Measurements from ENCODE around the gene MMP27. TPM values are rescaled to one million over a fixed set of nuclear protein-coding genes. Genes with fewer than 3 reads are reported as not detected.

Gene MMP27
- not detected for total RNA-seq
- polyA plus RNA-seq (2013, experiment 1 of 2), result not detected
- polyA plus RNA-seq (2013, experiment 2 of 2), result not detected
- 0 to 0.07 (median 0) reads per million in 172 experiments for total RNA-seq

GRCh38 chr11:102705626-102706025 is at the start of gene MMP27:
MMP27 (minus strand) TSS chr11:102705769; CDS start chr11:102705714, 55 bp downstream.
- TF ChIP-seq, protein P1, sequence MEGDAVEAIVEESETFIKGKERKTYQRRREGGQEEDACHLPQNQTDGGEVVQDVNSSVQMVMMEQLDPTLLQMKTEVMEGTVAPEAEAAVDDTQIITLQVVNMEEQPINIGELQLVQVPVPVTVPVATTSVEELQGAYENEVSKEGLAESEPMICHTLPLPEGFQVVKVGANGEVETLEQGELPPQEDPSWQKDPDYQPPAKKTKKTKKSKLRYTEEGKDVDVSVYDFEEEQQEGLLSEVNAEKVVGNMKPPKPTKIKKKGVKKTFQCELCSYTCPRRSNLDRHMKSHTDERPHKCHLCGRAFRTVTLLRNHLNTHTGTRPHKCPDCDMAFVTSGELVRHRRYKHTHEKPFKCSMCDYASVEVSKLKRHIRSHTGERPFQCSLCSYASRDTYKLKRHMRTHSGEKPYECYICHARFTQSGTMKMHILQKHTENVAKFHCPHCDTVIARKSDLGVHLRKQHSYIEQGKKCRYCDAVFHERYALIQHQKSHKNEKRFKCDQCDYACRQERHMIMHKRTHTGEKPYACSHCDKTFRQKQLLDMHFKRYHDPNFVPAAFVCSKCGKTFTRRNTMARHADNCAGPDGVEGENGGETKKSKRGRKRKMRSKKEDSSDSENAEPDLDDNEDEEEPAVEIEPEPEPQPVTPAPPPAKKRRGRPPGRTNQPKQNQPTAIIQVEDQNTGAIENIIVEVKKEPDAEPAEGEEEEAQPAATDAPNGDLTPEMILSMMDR (IDR thresholded peaks at IDR 0.05), result no peak
- Mint-ChIP-seq H3K27ac (no peak within 1 kb of the TSS), H3K4me3 (no peak within 1 kb of the TSS), H3K9me3 (no peaks in the 10 kb centered on the region), H3K36me3 (ENCODE audit: low read depth) (no peaks in the 10 kb centered on the region), H3K27me3 (peaks cover 13% of the 10 kb centered on the region), H3K4me1 (ENCODE audit: low read depth) (no peaks in the 10 kb centered on the region)
- intact Hi-C loops (cut with DNase I, micrococcal nuclease), result no loop called here
- DNase-seq (no peak), ATAC-seq (ENCODE audit: poor library complexity) (no peak)
- H3K9me3 ChIP-seq (ENCODE audit: control insufficient read depth in 1 of 2, insufficient read depth in 1 of 2, low read length in 2 of 2), result no peaks in the 10 kb centered on the region
- H3K27ac ChIP-seq (ENCODE audit: low read depth in 1 of 2, low read length in 2 of 2), result no peak within 1 kb of the TSS
- H3K27me3 ChIP-seq (ENCODE audit: control insufficient read depth in 1 of 2, insufficient read depth in 2 of 2, low read length in 2 of 2), result peaks cover 0 to 7% of the 10 kb centered on the region in 2 experiments
- no peak within 1 kb of the TSS for H3K4me3 ChIP-seq (ENCODE audit: low read length)
- CTCF ChIA-PET, result no interaction called here
- no peaks in the 10 kb centered on the region for H3K4me1 ChIP-seq (ENCODE audit: insufficient read depth, low read length)
- H3K36me3 ChIP-seq (ENCODE audit: insufficient read depth, low read length), result no peaks in the 10 kb centered on the region
- POLR2A ChIA-PET, result no interaction called here

- Mint-ChIP-seq H3K27ac (no peak overlapping the region), H3K4me1 (ENCODE audit: low read depth) (no peaks in the 10 kb centered on the region), H3K36me3 (ENCODE audit: low read depth) (no peaks in the 10 kb centered on the region), H3K27me3 (peaks cover 47% of the 10 kb centered on the region), H3K9me3 (no peaks in the 10 kb centered on the region), H3K4me3 (no peak overlapping the region)
- no peak for DNase-seq
- Histone ChIP-seq H3K9me3 (ENCODE audit: control insufficient read depth in 1 of 2, insufficient read depth in 1 of 2, low read length in 2 of 2) (no peaks in the 10 kb centered on the region), H3K27me3 (ENCODE audit: control insufficient read depth in 1 of 2, insufficient read depth in 2 of 2, low read length in 2 of 2) (peaks cover 5 to 8% of the 10 kb centered on the region in 2 experiments), H3K36me3 (ENCODE audit: insufficient read depth, low read length) (no peaks in the 10 kb centered on the region), H3K4me1 (ENCODE audit: insufficient read depth, low read length) (no peaks in the 10 kb centered on the region), H3K27ac (ENCODE audit: low read depth in 1 of 2, low read length in 2 of 2) (no peak overlapping the region), H3K4me3 (ENCODE audit: low read length) (no peak overlapping the region)
- ATAC-seq (ENCODE audit: poor library complexity), result no peak
- POLR2A ChIA-PET, result no interaction called here
- intact Hi-C loops (cut with DNase I, micrococcal nuclease), result no loop called here
- CTCF ChIA-PET, result no interaction called here
- TF ChIP-seq, protein P1 (IDR thresholded peaks at IDR 0.05), result no peak
Observed at GRCh38 chr11:102753267-102753666, 47.7 kb upstream of the MMP27 start.

GRCh38 chr11:102751673-102752072 is 46.1 kb upstream of the MMP27 start:
- no peaks in the 10 kb centered on the region for H3K36me3 ChIP-seq (ENCODE audit: insufficient read depth, low read length)
- H3K4me3 Mint-ChIP-seq, result no peak overlapping the region
- H3K27ac Mint-ChIP-seq, result no peak overlapping the region
- no peaks in the 10 kb centered on the region for H3K9me3 Mint-ChIP-seq
- H3K27me3 ChIP-seq (ENCODE audit: control insufficient read depth in 1 of 2, insufficient read depth in 2 of 2, low read length in 2 of 2), result peaks cover 5 to 8% of the 10 kb centered on the region in 2 experiments
- no peak overlapping the region for H3K27ac ChIP-seq (ENCODE audit: low read depth in 1 of 2, low read length in 2 of 2)
- H3K4me3 ChIP-seq (ENCODE audit: low read length), result no peak overlapping the region
- H3K9me3 ChIP-seq (ENCODE audit: control insufficient read depth in 1 of 2, insufficient read depth in 1 of 2, low read length in 2 of 2), result no peaks in the 10 kb centered on the region
- POLR2A ChIA-PET, result no interaction called here
- intact Hi-C loops (cut with DNase I, micrococcal nuclease), result no loop called here
- no peak for ATAC-seq (ENCODE audit: poor library complexity)
- peaks cover 40% of the 10 kb centered on the region for H3K27me3 Mint-ChIP-seq
- H3K36me3 Mint-ChIP-seq (ENCODE audit: low read depth), result no peaks in the 10 kb centered on the region
- no peak for DNase-seq
- CTCF ChIA-PET, result no interaction called here
- TF ChIP-seq, protein P1 (IDR thresholded peaks at IDR 0.05), result no peak
- H3K4me1 Mint-ChIP-seq (ENCODE audit: low read depth), result no peaks in the 10 kb centered on the region
- H3K4me1 ChIP-seq (ENCODE audit: insufficient read depth, low read length), result no peaks in the 10 kb centered on the region
